A549 (cell line): ENCODE data around the gene INF2.
"Not testable (repeated sequence)": the region's sequence is repeated elsewhere in the genome, so short reads cannot be mapped to it uniquely, and the experiment has no call there.

ENCODE experiments used
- CBX8 ChIP-seq: fragments of 200-600 bp; sonication (generic); IDR thresholded peaks from 2 replicates; pipeline ENCODE4 v1.6.1; 2016
- CEBPB ChIP-seq, 2 experiments: fragments of >200 bp in 1 of 2; sonication (Bioruptor Twin) in 1 of 2; formaldehyde crosslinking in 1 of 2; IDR thresholded peaks; 2 replicates each; pipeline ENCODE4 v1.6.1; 2012 to 2016
- CHD2 ChIP-seq: fragments of 150-350 bp; IDR thresholded peaks from 2 replicates; pipeline ENCODE4 v1.6.1; 2014; ENCODE audit warnings: low read length; ENCODE audit not compliant: partially characterized antibody
- HDAC2 ChIP-seq: fragments of 200-600 bp; sonication (generic); IDR thresholded peaks from 2 replicates; pipeline ENCODE4 v1.6.1; 2016
- HEYL ChIP-seq: fragments of 250-450 bp; sonication (Bioruptor Pico); IDR thresholded peaks from 2 replicates; pipeline ENCODE4 v1.8.0; 2021; ENCODE audit warnings: mild to moderate bottlenecking, moderate library complexity
- POLR2A ChIP-seq: IDR thresholded peaks from 2 replicates; pipeline ENCODE4 v1.6.1; 2012; ENCODE audit warnings: mild to moderate bottlenecking, low read length
- ZC3H11A ChIP-seq: fragments of 450-650 bp; IDR thresholded peaks from 2 replicates; pipeline ENCODE4 v1.6.1; 2014; ENCODE audit warnings: antibody characterized with exemption, mild to moderate bottlenecking
- TF ChIP-seq, protein P1 (sequence below): fragments of >200 bp; sonication (Bioruptor Twin); formaldehyde crosslinking; IDR thresholded peaks from 3 replicates; pipeline ENCODE4 v1.5.1; 2016
- TF ChIP-seq, protein P2 (sequence below): fragments of 250-450 bp; sonication (Bioruptor Pico); IDR thresholded peaks from 2 replicates; pipeline ENCODE4 v1.5.0; 2021; ENCODE audit warnings: mild to moderate bottlenecking, moderate library complexity, borderline replicate concordance

DNA sequence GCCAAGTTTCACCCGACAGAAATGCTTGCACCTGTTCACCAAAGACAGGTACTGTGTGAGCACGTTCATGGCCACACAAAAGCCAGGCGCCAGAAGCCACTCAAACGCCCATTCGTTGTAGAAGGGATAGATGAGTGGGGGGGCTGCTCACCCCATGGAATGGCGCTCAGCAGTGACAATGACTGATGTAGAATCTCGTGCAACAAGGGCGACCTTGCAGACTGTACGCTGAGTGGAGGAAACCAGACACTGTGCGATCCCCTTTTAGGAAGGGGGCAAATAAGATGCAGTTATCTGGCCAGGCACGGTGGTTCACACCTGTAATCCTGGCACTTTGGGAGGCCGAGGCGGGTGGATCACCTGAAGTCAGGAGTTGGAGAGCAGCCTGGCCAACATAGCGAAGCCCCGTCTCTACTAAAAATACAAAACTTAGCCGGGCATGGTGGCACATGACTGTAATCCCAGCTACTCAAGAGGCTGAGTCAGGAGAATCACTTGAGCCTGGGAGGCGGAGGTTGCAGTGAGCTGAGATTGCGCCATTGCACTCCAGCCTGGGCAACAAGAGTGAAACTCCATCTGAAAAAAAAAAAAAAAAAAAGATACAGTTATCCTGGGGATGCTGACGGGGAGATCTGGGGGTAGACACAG is 18.0 kb upstream of the INF2 start:
- not testable (repeated sequence) for TF ChIP-seq POLR2A; CHD2; HEYL (CRISPR knock-in tag); ZC3H11A; CBX8; CEBPB (IDR thresholded peaks at IDR 0.05); HDAC2
- TF ChIP-seq, protein P1, sequence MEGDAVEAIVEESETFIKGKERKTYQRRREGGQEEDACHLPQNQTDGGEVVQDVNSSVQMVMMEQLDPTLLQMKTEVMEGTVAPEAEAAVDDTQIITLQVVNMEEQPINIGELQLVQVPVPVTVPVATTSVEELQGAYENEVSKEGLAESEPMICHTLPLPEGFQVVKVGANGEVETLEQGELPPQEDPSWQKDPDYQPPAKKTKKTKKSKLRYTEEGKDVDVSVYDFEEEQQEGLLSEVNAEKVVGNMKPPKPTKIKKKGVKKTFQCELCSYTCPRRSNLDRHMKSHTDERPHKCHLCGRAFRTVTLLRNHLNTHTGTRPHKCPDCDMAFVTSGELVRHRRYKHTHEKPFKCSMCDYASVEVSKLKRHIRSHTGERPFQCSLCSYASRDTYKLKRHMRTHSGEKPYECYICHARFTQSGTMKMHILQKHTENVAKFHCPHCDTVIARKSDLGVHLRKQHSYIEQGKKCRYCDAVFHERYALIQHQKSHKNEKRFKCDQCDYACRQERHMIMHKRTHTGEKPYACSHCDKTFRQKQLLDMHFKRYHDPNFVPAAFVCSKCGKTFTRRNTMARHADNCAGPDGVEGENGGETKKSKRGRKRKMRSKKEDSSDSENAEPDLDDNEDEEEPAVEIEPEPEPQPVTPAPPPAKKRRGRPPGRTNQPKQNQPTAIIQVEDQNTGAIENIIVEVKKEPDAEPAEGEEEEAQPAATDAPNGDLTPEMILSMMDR: not testable (repeated sequence)
- TF ChIP-seq, protein P2, sequence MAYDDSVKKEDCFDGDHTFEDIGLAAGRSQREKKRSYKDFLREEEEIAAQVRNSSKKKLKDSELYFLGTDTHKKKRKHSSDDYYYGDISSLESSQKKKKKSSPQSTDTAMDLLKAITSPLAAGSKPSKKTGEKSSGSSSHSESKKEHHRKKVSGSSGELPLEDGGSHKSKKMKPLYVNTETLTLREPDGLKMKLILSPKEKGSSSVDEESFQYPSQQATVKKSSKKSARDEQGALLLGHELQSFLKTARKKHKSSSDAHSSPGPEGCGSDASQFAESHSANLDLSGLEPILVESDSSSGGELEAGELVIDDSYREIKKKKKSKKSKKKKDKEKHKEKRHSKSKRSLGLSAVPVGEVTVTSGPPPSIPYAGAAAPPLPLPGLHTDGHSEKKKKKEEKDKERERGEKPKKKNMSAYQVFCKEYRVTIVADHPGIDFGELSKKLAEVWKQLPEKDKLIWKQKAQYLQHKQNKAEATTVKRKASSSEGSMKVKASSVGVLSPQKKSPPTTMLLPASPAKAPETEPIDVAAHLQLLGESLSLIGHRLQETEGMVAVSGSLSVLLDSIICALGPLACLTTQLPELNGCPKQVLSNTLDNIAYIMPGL: not testable (repeated sequence)
